Left renal cortex interstitium (tissue), 4 donors: Measurements from ENCODE around the gene ABHD17A. TPM values are rescaled to one million over a fixed set of nuclear protein-coding genes. Genes with fewer than 3 reads are reported as not detected.
A peak's percentile ranks its signal among the peaks of the same experiment; 100 is the strongest.

Experiments
- DNase-seq, 4 donors: peaks; one replicate each; pipeline ENCODE4 v3.0.0-alpha.2; 2013; ENCODE audit warnings: low read depth in 4 of 4, low spot score in 2 of 4, missing footprints in 1 of 4
- polyA plus RNA-seq, 4 donors: library from polyadenylated mRNA; unstranded; fragments of 120-200 nt; gene quantifications; one replicate each; pipeline ENCODE4 v1.2.1, GENCODE V29; 2013; ENCODE audit not compliant: insufficient read length in 4 of 4

Gene ABHD17A
- polyA plus RNA-seq, 4 donors = 32.5 to 69.4 (median 56.9) TPM

DNA sequence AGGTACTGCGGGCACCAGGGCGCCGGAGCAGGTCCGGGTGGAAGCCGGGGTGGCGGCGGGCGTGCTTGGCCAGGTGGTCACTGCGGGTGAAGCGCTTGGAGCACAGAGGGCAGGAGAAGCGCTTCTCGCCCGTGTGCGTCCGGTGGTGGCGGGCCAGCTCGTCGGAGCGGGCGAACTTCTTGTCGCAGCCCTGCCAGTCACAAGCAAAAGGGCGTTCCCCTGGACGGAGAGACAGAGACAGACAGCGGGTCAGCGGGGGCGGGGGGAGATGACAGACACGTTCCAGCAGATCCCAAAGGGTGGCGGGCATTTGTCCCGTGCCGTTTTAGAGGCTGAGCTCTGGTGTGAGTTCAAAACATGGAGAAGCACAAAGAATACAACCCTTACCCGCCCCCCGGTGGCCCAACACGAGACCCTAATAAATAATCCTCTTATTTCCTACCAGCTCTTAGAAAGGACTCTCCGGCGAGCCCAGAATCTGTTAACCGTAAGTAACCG, 30.7 kb downstream of the ABHD17A start:
- DNase-seq = no peak

DNA sequence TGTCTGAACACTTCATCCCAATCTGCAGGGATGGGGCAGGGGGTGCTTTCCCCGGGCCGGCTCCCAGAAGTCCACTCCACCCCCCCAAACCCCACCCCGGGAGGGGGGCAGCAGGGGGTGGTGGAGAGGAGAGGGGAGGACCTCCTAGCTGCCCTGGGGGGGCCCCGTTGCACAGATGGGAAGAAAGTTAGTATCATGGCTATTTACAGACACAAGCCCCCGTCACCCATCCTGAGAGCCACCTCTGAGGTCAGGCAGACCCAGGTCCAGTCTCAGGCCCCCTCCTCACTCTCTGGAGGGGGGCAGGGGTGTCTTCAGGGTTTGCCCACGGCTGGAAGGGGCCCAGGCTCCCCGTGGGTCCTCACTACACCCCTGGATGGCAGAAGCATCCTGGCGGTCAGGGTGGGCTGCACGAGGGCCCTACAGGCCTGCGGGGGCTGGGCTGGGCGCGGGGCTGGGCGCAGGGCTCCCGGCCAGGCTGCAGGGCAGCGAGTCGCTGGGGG, 31.2 kb downstream of the ABHD17A start:
- no peak for DNase-seq

DNA sequence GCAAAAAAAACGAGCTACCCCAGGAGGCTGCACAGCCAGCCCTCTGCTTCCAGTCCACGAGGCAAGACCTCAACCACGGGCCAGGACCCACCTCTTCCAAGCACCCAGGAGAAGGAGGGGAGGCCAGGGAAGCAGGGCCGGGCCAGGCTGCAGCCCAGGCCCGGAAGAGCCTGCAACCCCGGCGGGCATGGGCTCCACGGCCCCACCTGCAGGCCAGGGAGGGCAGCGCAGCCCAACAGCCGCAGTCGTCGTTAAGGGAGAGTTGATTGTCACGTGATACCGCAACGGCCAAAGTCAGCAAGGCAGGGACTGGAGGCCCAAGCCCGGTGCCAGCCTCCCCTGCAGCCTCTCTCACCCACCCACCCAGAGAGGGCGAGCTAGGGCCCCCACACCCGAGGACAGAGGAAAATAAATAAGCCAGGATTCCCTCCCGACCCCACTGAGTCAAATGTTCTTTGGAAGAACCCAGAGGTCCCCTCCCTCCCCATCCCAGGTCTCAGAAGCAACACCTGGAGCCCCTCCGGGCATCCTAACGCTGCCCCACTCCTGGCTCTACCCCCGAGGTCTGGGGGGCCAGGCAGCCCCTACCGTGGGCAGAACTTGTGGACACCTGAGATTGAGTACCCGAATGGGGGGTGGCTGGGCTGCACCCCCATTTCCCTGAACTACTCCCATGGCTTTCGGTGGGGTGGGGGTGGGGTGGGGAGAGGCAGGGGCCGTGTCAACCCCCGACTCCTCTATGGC, 31.8 kb downstream of the ABHD17A start:
- DNase-seq = no peak

DNA sequence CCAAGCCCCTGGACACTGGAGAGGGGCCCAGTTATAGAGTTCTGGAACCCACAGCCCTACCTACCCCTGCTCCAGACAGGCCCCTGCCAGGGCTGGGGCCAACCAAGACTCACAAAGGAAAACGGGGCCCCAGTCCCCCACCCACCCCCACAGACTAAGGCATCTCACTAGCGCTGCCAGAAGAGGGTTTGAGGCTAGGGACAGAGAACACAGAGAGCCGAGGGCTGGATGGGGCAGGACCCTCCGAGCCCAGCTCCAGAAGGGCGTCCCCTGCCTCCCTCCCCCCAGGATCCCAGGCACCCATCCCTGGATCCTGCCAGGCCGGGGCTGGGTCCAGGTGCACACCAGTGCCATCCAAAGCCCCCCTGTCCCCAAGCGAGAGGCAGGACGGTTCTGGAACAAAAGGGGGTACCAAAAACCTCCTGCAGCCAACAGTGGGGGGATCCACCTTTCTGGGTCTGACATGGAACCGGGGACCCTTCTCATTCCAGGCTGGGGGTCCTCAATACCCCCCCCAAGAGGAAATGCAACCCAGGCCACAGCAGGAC, 32.6 kb downstream of the ABHD17A start:
- DNase-seq = no peak

DNA sequence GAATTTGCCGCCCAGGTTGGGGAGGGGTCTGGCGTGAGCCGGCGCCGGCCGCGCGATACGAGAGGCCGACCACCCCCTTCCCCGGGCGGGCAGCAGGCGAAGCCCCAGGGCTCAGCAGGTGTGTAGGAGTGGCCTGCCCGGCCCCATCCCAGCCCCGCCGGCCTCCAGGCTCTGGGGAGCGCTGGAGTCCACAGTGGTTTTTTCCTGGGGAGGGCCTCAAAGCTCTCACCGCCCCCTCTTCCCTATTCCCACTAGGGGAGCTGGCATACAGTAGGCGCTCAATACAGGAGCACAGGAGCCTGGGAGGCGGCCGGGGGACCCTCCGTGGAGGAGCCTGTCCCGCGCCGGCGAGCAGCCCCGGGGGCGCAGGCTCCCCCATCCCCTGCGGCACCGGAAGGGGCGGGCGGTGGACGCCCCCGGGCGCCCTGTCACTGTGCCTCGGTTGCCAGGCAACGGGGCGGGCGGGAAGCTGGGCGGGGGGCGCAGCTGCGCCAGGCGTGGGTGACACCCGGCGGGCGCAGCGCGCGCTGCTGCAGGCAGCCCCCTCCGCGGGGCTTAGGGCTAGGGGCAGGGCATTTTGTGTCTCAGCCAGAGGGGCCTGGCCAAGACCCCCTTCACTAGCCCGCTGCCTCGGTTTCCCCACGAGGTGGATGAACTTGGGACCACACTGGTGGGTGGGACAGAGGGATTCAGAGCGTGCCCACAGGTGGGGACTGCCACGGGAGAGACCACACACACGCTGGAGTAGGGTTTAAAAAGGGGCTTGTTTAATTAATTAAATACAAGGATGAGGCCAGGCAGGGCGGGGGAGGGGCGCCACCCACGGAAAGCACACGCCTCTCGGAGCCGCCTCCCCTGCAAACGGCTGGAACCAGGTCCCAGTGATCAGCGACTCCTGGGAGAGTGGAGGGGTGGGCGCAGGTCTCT, 33.4 kb downstream of the ABHD17A start:
- no peak for DNase-seq

DNA sequence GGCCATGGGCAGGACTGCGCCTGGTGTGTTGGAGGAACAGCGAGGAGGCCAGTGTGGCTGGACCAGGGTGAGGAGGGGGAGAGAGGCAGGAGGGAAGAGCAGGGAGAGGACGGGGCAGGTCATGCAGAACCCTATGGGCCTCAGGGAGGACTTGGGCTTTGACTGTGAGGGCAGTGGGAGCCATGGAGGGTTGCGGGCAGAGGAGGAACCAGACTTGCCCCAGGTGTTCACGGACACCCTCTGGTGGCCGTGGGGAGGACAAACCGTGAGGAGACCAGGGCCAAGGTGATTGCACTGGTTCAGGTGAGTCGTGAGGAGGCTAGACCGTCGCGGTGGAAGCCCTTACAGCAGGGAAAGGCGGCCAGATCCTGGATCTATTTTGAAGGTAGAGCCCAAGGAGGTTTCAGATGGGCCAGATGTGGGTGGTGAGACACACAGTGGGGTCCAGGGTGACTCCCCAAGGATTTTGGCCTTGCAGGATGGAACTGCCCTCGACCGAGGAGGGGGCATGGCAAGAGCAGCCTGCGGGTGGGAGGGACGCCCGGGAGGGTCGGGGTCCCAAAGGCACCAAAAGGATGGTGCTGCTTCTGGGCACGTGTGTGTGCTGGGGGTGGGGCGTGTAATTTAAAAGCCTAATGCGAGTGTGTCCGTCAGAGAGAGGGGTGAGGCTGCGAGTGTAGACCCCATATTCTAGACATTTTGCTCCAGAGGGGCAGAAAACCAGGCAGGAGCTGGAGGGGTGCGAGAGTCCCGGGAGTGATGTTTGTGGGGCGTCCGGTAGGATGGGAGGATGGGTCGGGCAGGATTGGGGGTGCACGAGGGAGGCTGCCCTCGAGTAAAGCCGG, 34.3 kb downstream of the ABHD17A start:
- DNase-seq = no peak

DNA sequence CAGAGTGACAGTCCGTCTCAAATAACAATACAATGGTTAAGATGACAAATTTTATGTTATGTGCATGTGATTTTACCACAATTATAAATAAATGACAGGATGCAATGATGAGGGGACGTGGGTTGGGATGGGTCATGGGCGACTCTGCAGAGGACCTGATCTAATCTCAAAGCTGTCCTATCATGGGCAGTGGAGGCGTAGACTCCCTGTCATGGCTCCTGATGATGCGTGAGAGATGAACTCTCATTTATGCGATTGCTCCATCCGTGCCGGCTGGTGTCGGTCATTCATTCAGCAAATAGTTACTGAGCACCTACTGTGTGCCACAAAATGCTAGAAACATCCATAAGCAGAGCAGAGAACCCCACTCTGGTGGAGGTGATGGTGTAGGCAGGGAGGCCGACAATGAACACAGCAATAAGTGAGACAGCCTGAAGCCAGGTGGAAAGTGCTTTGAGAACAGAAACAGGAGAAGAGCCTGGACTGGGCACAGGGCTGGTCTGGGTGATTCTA, 35.4 kb downstream of the ABHD17A start:
- no peak for DNase-seq

DNA sequence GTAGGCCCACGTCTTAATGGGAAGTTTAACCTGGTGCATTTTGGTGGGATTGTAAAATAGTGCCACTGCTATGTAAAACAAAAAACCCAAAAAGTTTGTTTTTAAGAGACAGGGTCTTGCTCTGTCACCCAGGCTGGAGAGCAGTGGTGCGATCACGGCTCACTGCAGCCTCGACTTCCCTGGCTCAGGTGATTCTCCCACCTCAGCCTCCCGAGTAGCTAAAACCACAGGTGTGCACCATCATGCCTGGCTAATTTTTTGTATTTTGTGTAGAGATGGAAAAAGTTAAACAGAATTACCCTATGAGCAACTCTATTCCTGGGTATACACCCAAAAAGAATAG, 36.2 kb downstream of the ABHD17A start:
- no peak for DNase-seq

DNA sequence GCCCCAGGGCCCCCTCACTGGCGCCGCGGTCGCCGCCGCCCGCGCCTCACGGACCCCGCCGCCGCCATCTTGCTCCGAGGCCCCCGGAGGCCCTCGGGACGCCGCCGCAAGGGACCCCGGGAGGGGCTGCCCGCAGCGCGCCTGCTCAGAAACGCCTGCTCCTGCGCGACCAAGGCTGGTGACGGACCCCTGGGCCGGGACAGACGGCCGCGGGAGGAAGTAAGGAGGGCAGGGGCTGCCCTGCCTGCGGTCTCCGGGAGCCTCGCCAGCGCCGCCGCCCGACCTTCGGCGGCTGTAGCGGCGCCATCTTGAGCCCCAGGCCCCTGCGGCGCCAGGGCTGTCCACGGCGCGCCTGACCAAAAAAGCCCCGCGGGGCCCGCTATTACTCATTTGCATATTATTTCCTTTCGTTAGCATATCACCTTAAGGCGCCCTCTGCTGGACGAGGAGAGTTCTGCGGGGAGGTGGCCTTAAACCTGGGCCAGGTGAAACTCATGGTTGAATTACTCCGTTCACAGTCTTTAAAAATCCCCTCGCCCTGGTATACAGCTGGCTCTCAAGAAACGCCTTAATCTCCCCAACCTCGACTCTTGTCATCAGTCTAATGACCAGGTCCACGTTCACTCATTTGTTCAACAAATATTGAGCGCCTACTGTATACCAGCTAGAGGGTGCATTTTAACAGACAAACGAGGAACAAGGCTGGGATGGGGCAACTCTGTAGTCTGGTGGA, 36.7 kb downstream of the ABHD17A start, which contains the start of gene REXO1:
Gene REXO1, minus strand, starts transcription at position 85 of the 733 bp plus-strand sequence. CDS start 125 bp downstream, outside the sequence.
- DNase-seq = peak; percentile 91 to 96 (median 94)

DNA sequence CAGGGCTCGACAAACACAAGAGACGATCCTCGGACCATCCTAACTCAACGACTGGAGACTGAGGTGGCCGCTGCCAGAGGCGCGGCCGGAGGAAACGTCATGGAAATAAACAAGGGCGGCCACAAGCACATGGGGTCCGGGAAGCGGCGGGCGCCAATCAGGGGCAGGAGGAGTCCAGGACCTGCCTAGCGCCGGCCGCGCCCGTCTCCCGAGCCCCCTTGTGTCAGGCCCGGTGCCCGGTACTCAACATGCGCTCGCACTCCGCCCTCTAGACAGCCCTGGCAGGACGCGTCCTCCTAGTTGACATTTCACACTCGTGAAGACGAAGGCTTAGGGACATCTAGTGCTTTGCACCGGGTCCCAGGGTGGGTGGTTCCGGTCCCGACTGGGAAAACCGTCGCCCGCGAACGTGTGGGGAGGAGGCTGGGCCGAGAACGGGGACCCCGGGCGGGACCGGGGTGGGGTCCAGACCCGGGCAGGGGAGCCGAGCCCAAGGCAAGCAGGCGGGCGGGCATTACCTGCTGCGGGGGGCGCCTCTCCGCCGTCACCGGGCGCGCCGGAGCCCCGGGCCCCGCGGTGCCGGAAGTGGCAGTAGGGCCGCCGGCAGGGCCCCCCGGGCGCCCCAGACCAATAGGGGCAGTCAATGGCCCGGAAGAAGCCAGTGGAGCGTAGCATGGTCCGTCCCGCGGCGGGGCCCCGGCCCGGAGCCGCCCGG, 37.5 kb downstream of the ABHD17A start:
- no peak for DNase-seq

DNA sequence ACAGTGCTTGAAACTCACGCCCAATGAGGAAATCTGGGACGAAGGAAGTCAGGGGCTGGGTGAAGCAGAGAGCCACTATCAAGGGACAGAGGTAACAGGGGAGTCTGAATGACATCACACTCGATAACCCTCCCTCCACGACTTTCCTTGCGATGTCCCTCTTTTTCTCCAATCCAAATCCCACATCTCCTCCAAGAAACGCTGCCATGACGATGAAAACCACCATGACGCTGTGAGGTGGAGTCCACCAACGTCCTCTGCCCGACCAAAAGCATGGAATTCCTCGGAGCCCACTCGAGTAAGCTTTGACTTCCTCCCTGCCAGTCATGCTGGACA, 38.0 kb downstream of the ABHD17A start:
- DNase-seq = no peak

DNA sequence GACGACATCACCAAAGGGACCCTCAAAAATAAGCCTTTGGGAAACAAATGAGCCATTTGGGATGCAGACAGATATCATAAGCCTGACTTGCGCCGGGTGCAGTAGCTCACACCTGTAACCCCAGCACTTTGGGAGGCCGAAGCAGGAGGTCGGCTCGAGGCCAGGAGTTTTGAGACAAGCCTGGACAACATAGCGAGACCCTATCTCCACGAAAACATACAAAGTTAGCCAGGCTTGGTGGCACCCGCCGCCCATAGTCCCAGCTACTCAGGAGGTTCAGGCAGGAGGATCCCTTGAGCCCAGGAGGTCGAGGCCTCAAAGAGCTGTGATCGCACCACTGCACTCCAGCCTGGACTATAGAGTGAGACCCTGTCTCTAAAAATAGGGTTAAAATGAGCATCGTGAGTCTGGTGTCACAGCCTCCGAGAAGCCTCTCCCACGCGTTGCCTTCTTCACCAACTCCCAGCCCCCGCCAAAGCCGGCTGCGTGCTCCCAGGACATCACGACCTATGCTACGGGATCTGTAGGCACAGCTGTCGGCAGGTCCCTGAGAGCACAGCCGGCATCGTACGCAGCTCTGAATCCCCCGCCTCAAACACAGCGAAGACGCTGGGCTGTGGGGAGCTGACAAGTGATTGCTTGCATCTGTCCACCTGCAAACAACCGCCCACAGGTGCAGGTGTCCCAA, 38.6 kb downstream of the ABHD17A start:
- DNase-seq = no peak

DNA sequence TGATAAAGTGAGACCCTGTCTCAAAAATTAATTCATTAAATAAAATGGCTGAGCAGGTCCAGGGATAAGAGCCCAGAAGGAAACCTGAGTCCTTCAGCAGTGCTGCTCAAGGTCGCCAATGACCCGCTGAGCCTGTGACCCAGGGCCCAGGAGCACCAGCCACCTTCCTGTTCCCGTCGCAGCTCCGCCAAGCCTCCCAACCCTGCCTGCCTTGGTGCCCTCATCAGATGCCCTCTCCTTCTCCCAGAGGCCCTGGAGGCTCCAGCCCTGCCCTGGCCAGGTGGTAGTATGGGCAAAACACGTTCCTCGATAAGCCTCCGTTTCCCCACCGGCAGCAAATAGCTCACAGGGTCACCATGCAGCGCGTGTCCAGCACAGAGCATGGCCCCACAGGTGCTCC, 39.7 kb downstream of the ABHD17A start:
- no peak for DNase-seq

DNA sequence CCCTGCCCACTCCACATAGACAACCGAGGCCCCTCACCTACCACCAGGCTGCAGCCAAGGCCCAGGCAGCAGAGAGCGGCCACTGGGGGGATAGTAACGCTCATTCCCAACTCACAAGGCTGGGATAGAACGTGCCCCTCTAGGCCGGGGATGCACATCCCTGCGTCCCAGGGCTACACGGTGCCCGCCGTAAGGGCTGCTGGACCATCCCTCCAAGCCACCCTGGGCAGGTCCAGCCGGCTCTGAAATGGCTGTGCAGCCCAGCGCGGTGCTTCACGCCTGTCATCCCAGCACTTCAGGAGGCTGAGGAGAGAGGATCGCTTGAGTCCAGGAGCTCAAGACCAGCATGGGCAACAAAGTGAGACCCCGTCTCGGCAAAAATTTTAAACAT, 40.2 kb downstream of the ABHD17A start:
- no peak for DNase-seq

DNA sequence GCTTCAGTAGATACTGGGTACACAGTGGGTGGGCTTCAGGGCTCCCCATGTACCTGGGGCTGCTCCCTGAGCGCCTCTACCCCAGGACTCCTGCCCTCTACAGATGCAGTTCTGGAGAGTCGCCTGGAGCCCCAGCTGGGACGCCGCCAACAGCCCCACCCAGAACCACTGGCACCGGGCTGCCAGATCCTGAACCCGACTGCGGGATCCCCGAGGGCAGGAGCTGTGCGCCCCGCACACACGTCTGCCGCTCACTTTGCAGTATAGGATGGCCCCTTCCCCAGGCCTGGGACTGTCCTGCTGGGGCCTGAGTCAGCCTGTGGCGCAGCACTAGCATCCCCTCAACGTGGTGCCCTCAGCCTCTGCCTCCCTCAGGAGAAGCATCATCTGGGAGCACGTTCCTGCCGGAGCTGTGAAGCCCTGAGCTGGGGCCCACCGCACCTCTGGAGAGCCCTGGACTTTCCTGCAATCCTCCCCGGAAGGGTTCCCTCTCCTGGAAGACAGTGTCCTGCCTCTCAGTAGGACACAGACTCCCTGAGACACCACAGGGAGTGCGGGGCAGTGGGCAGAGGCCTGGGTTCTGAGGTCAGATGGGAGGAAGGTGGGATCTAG, 40.7 kb downstream of the ABHD17A start:
- DNase-seq = no peak

DNA sequence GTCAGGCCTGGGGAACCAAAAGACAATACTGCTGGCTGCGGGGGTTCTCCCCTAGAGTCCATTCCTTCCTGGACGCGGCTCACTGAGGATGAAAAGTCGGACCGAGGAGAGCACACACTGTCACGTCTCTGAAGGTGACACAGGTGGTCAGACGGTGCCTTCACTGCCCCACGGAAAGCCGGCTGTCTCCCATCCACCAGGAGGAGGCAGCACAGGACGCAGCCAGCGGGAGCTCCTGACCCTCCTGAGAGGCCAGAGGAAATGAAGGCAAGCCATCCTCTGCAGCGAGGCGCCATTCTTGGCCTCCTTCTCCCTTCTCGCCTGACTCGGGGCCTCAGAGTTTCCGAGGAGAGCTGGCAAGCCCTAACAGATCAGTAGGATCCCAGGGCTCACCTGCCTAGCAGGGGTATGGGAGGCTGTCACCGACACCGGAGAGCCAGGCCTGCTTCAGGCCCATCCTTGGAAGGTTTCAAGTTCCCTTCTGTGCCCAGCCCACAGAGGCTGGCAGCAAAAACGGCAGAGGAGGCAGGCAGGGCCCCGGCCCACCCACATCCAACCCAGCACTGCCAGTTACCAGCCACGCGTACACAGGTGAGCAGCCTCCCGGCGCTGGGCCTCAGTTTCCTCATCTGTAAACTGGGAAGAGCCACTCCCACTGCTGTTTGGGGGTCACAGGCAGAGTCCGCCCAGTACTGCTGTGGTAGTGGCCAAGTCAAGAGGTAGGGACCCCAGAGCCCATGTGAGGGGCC, 41.5 kb downstream of the ABHD17A start:
- no peak for DNase-seq

DNA sequence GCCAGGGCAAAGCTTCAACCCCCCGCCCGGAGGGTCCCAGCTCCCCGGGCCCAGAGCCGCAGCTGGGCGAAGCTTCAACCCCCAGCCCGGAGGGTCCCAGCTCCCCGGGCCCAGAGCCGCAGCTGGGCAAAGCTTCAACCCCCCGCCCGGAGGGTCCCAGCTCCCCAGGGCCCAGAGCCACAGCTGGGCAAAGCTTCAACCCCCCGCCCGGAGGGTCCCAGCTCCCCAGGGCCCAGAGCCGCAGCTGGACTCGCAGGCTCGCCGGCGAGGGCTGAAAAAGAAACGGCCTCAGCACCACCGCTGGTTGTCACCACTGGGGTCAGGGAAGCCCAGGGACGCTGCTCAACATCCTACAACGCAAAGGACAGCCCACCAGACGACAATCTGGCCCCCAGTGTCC, 42.2 kb downstream of the ABHD17A start:
- DNase-seq = no peak
